Measurements from ENCODE around the gene SERAC1. TPM values are rescaled to one million over a fixed set of nuclear protein-coding genes. Genes with fewer than 3 reads are reported as not detected.
"Not testable (repeated sequence)": the region's sequence is repeated elsewhere in the genome, so short reads cannot be mapped to it uniquely, and the experiment has no call there.

SERAC1 gene
- total and polyA plus RNA-seq, 2 donors (not counting 3 experiments of a cell fraction or from before 2014, with no cell fraction given): 4.9 to 5.7 TPM

DNA sequence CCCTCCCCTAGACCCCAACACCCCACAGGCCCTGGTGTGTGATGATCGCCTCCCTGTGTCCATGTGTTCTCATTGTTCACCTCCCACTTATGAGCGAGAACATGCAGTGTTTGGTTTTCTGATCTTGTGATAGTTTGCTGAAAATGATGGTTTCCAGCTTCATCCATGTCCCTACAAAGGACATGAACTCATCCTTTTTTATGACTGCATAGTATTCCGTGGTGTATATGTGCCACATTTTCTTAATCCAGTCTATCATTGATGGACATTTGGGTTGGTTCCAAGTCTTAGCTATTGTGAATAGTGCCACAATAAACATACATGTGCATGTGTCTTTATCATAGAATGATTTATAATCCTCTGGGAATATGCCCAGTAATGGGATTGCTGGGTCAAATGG is 9.7 kb upstream of the SERAC1 start:
- CTCF ChIA-PET; H3K27me3 ChIP-seq (ENCODE audit: control insufficient read depth in 2 of 2, insufficient read depth in 2 of 2, low read length in 2 of 2); H3K4me1 ChIP-seq (ENCODE audit: control insufficient read depth, extremely low read depth, insufficient read depth, low read length); DNase-seq (ENCODE audit: low read depth, low spot score); intact Hi-C loops (cut with micrococcal nuclease); dilution Hi-C loops (cut with MboI; ENCODE audit: extremely low pct_ligation_motif_present, low sequenced_read_pairs); H3K36me3 ChIP-seq (ENCODE audit: control insufficient read depth in 2 of 2, extremely low read depth in 1 of 2, insufficient read depth in 2 of 2, low read length in 2 of 2); H3K9ac ChIP-seq (replicated peaks; ENCODE audit: extremely low read depth, insufficient read depth, low read length); POLR2A ChIA-PET; H3K9me1 ChIP-seq (replicated peaks; ENCODE audit: control insufficient read depth, extremely low read depth, insufficient read depth, low read length); H2AFZ ChIP-seq (ENCODE audit: low read depth, low read length); H3K4me2 ChIP-seq (ENCODE audit: insufficient read depth, low read length); H3K9me3 ChIP-seq (replicated peaks; ENCODE audit: control insufficient read depth, insufficient read depth, low read length); FAIRE-seq; BruUV-seq (replicated peaks); H3K4me3 ChIP-seq (replicated peaks in 1 of 3; ENCODE audit: insufficient read depth in 1 of 3, low read depth in 1 of 3, low read length in 3 of 3); H3K27ac ChIP-seq (ENCODE audit: insufficient read depth, low read depth, low read length); H4K20me1 ChIP-seq (replicated peaks; ENCODE audit: control insufficient read depth, extremely low read depth, insufficient read depth, low read length); H3K79me2 ChIP-seq (ENCODE audit: control insufficient read depth, insufficient read depth, low read length): not testable (repeated sequence)

DNA sequence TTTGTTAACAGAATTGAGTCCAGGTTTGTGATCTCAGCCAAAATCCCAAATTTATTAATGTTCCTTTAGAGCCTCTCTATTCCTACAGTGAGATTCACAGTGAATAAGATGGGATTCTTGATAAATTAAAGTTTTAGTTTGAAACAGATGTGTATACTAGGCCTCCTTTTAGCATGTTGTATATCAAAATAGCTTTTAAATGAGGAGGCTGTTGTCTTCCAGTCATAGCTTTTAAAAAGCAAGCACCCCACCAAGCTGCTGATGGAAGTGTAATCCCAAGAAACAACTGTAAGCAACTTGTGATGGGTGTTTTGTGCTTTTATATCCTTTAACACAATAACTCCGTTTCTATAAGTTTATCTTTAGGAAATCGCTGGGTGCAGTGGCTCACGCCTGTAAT is 7.0 kb upstream of the SERAC1 start:
- Histone ChIP-seq H3K9ac (replicated peaks; ENCODE audit: extremely low read depth, insufficient read depth, low read length) (no peak overlapping the region), H3K4me3 (replicated peaks in 1 of 3; ENCODE audit: insufficient read depth in 1 of 3, low read depth in 1 of 3, low read length in 3 of 3) (no peak overlapping the region), H3K9me3 (replicated peaks; ENCODE audit: control insufficient read depth, insufficient read depth, low read length) (no peaks in the 10 kb centered on the region), H3K36me3 (ENCODE audit: control insufficient read depth in 2 of 2, extremely low read depth in 1 of 2, insufficient read depth in 2 of 2, low read length in 2 of 2) (peaks cover 0 to 2% of the 10 kb centered on the region in 2 experiments), H3K4me2 (ENCODE audit: insufficient read depth, low read length) (no peak overlapping the region), H3K27ac (ENCODE audit: insufficient read depth, low read depth, low read length) (no peak overlapping the region), H3K27me3 (ENCODE audit: control insufficient read depth in 2 of 2, insufficient read depth in 2 of 2, low read length in 2 of 2) (no peaks in the 10 kb centered on the region), H4K20me1 (replicated peaks; ENCODE audit: control insufficient read depth, extremely low read depth, insufficient read depth, low read length) (no peaks in the 10 kb centered on the region), H2AFZ (ENCODE audit: low read depth, low read length) (no peak overlapping the region), H3K79me2 (ENCODE audit: control insufficient read depth, insufficient read depth, low read length) (no peaks in the 10 kb centered on the region), H3K9me1 (replicated peaks; ENCODE audit: control insufficient read depth, extremely low read depth, insufficient read depth, low read length) (no peaks in the 10 kb centered on the region), H3K4me1 (ENCODE audit: control insufficient read depth, extremely low read depth, insufficient read depth, low read length) (no peaks in the 10 kb centered on the region)
- CTCF ChIA-PET: interaction anchor here (1.2 to 1.4 kb wide), 2 partner anchors 39 to 421 kb away, joined by 3 to 4 read pairs; no protein-coding TSS in a partner anchor
- intact Hi-C loops (cut with micrococcal nuclease): loop anchor here (2.0 kb wide), 1 partner anchor 18 kb away; no protein-coding TSS in a partner anchor
- POLR2A ChIA-PET: no interaction called here
- DNase-seq (ENCODE audit: low read depth, low spot score) (no peak), FAIRE-seq (no peak)
- BruUV-seq (replicated peaks): no TSS peak
- dilution Hi-C loops (cut with MboI; ENCODE audit: extremely low pct_ligation_motif_present, low sequenced_read_pairs): no loop called here
- TF ChIP-seq, protein P1, sequence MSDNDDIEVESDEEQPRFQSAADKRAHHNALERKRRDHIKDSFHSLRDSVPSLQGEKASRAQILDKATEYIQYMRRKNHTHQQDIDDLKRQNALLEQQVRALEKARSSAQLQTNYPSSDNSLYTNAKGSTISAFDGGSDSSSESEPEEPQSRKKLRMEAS (IDR thresholded peaks at IDR 0.05; ENCODE audit: insufficient read depth, insufficient read length): no peak
- TF ChIP-seq POLR2AphosphoS5 (IDR thresholded peaks at IDR 0.05; ENCODE audit: insufficient read depth, low read depth, low read length) (no peak), EZH2 (IDR thresholded peaks at IDR 0.05; ENCODE audit: borderline replicate concordance, low read depth, low read length, severe bottlenecking) (no peak), MYC (IDR thresholded peaks at IDR 0.05; ENCODE audit: low read depth, low read length) (no peak), GATA2 (IDR thresholded peaks at IDR 0.05; ENCODE audit: insufficient read depth, insufficient read length, low read depth, low read length) (no peak), JUN (IDR thresholded peaks at IDR 0.05; ENCODE audit: borderline replicate concordance, insufficient read depth, insufficient read length, low read depth) (no peak), POLR2A (IDR thresholded peaks at IDR 0.05; ENCODE audit: low read depth, low read length) (no peak), FOS (IDR thresholded peaks at IDR 0.05; ENCODE audit: borderline replicate concordance, insufficient read depth, low read length) (no peak)
- TF ChIP-seq, protein P2, sequence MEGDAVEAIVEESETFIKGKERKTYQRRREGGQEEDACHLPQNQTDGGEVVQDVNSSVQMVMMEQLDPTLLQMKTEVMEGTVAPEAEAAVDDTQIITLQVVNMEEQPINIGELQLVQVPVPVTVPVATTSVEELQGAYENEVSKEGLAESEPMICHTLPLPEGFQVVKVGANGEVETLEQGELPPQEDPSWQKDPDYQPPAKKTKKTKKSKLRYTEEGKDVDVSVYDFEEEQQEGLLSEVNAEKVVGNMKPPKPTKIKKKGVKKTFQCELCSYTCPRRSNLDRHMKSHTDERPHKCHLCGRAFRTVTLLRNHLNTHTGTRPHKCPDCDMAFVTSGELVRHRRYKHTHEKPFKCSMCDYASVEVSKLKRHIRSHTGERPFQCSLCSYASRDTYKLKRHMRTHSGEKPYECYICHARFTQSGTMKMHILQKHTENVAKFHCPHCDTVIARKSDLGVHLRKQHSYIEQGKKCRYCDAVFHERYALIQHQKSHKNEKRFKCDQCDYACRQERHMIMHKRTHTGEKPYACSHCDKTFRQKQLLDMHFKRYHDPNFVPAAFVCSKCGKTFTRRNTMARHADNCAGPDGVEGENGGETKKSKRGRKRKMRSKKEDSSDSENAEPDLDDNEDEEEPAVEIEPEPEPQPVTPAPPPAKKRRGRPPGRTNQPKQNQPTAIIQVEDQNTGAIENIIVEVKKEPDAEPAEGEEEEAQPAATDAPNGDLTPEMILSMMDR (IDR thresholded peaks at IDR 0.05; ENCODE audit: extremely low read depth in 1 of 2, insufficient read depth in 1 of 2, low read depth in 1 of 2, low read length in 2 of 2): no peak

Data from endothelial cell of umbilical vein (primary cell).